A549 treated with AZD2906 at 1 μM for 4 hours (cell line): Measurements from ENCODE around the gene MRGPRX1. TPM values are rescaled to one million over a fixed set of nuclear protein-coding genes. Genes with fewer than 3 reads are reported as not detected.

Experiments
- total RNA-seq: library from RNA; stranded (reverse); fragments of 200-300 nt; extraction: Qiagen RNA extraction; gene quantifications from 5 replicates; pipeline ENCODE4 v1.2.3, GENCODE V29; 2022

Gene MRGPRX1
- total RNA-seq = not detected in 5 replicates

GRCh38 chr11:18939314-18939713 is at the start of gene MRGPRX1:
Gene MRGPRX1 (minus strand): TSS chr11:18939414. CDS start chr11:18934784, 4,630 bp downstream.

Other genes with a start within 250 kb of the MRGPRX1 start
- gene TMEM86A, start 240.6 kb downstream of the MRGPRX1 start, total RNA-seq = 0.18 to 0.38 TPM (median 0.32 TPM) in 5 replicates
- not detected in 5 replicates for gene IGSF22, start 213.2 kb downstream of the MRGPRX1 start, total RNA-seq
- gene PTPN5, start 147.6 kb downstream of the MRGPRX1 start, total RNA-seq = 0.01 to 0.06 TPM (median 0.06 TPM) in 3 of 5 replicates, not detected in the others
- gene MRGPRX2, start 121.3 kb upstream of the MRGPRX1 start, total RNA-seq = not detected in 5 replicates
- gene ZDHHC13, start 177.8 kb upstream of the MRGPRX1 start, total RNA-seq = 13.0 to 16.9 TPM (median 15.6 TPM) in 5 replicates